ENCODE measurements around the gene VHLL.
"Not testable (repeated sequence)": the region's sequence is repeated elsewhere in the genome, so short reads cannot be mapped to it uniquely, and the experiment has no call there.

The VHLL gene

GRCh38 chr1:156298852-156299357, at the start of gene VHLL:
VHLL (minus strand) TSS chr1:156299307; CDS start chr1:156299189, 118 bp downstream.
- Histone ChIP-seq H4K20me1 (peaks cover 0 to 14% (median 0%) of the 10 kb centered on the region in 11 experiments; a peak in 4 of 22 replicates), H3K27me3 (no peaks in the 10 kb centered on the region), H3K36me3 (peaks cover 7 to 22% (median 14%) of the 10 kb centered on the region in 11 experiments), H3K4me2 (no peak within 1 kb of the TSS), H3K9ac (no peak within 1 kb of the TSS), H3K4me3 (no peak within 1 kb of the TSS), H3K9me3 (replicated peaks in 1 of 11) (no peaks in the 10 kb centered on the region), H3K27ac (no peak within 1 kb of the TSS), H3K4me1 (peaks cover 0 to 9% (median 0%) of the 10 kb centered on the region in 10 experiments; a peak in 5 of 20 replicates)
- no peak for TF ChIP-seq Cebpa-rat (IDR thresholded peaks at IDR 0.05)

GRCh38 chr1:156347331-156347730, 48.2 kb upstream of the VHLL start:
- Histone ChIP-seq H4K20me1 (no peaks in the 10 kb centered on the region), H3K27me3 (no peaks in the 10 kb centered on the region), H3K36me3 (no peaks in the 10 kb centered on the region), H3K4me2 (no peak overlapping the region), H3K9me3 (replicated peaks in 1 of 11) (no peaks in the 10 kb centered on the region), H3K27ac (no peak overlapping the region), H3K4me1 (peaks cover 0 to 4% (median 0%) of the 10 kb centered on the region in 10 experiments; a peak in 2 of 20 replicates), H3K4me3 (no peak overlapping the region), H3K9ac (no peak overlapping the region)
- no peak for TF ChIP-seq Cebpa-rat (IDR thresholded peaks at IDR 0.05)

- H3K4me3 ChIP-seq = no peak overlapping the region
- H4K20me1 ChIP-seq = no peaks in the 10 kb centered on the region
- no peak for TF ChIP-seq Cebpa-rat (IDR thresholded peaks at IDR 0.05)
- H3K27ac ChIP-seq = no peak overlapping the region
- H3K9ac ChIP-seq = no peak overlapping the region
- H3K4me1 ChIP-seq = peaks cover 0 to 4% (median 0%) of the 10 kb centered on the region in 10 experiments; a peak in 2 of 20 replicates
- no peaks in the 10 kb centered on the region for H3K36me3 ChIP-seq
- no peaks in the 10 kb centered on the region for H3K9me3 ChIP-seq (replicated peaks in 1 of 11)
- H3K4me2 ChIP-seq = no peak overlapping the region
- H3K27me3 ChIP-seq = no peaks in the 10 kb centered on the region
Measured at GRCh38 chr1:156346636-156347035, 47.5 kb upstream of the VHLL start.

GRCh38 chr1:156346035-156346434, 46.9 kb upstream of the VHLL start:
- not testable (repeated sequence) for H4K20me1 ChIP-seq; H3K27me3 ChIP-seq; H3K4me2 ChIP-seq; H3K4me1 ChIP-seq; H3K9me3 ChIP-seq (replicated peaks in 1 of 11); H3K36me3 ChIP-seq; H3K4me3 ChIP-seq; H3K9ac ChIP-seq; H3K27ac ChIP-seq

GRCh38 chr1:156344409-156344808, 45.3 kb upstream of the VHLL start:
- Histone ChIP-seq H3K9me3 (replicated peaks in 1 of 11) (no peaks in the 10 kb centered on the region), H3K4me2 (no peak overlapping the region)

GRCh38 chr1:156342166-156342955, 43.3 kb upstream of the VHLL start:
- no peak overlapping the region for H3K4me3 ChIP-seq
- H3K4me2 ChIP-seq = no peak overlapping the region
- no peaks in the 10 kb centered on the region for H3K27me3 ChIP-seq
- no peaks in the 10 kb centered on the region; a peak in 1 of 22 replicates for H3K36me3 ChIP-seq
- no peaks in the 10 kb centered on the region; a peak in 2 of 20 replicates for H3K4me1 ChIP-seq
- H3K9me3 ChIP-seq (replicated peaks in 1 of 11) = no peaks in the 10 kb centered on the region
- no peak overlapping the region for H3K9ac ChIP-seq
- peaks cover 0 to 2% (median 0%) of the 10 kb centered on the region in 11 experiments; a peak in 6 of 22 replicates for H4K20me1 ChIP-seq
- no peak overlapping the region for H3K27ac ChIP-seq
- no peak for TF ChIP-seq Cebpa-rat (IDR thresholded peaks at IDR 0.05)

More at GRCh38 chr1:156344409-156344808, 45.3 kb upstream of the VHLL start:
- Histone ChIP-seq H3K4me1 (no peaks in the 10 kb centered on the region; a peak in 1 of 20 replicates), H3K9ac (no peak overlapping the region), H3K27me3 (no peaks in the 10 kb centered on the region), H3K27ac (no peak overlapping the region), H3K36me3 (no peaks in the 10 kb centered on the region), H4K20me1 (no peaks in the 10 kb centered on the region), H3K4me3 (no peak overlapping the region)
- TF ChIP-seq Cebpa-rat (IDR thresholded peaks at IDR 0.05) = no peak

- Histone ChIP-seq H3K36me3 (peaks cover 25 to 40% (median 34%) of the 10 kb centered on the region in 11 experiments), H3K4me2 (peak within 1 kb of the TSS; percentile 89 to 98 (median 95)), H4K20me1 (peaks cover 26 to 41% (median 39%) of the 10 kb centered on the region in 11 experiments; a peak in 21 of 22 replicates), H3K27me3 (no peaks in the 10 kb centered on the region), H3K27ac (peak within 1 kb of the TSS; percentile 13 to 92 (median 83); a peak in 21 of 22 replicates), H3K9me3 (replicated peaks in 1 of 11) (no peaks in the 10 kb centered on the region), H3K4me3 (peak within 1 kb of the TSS; percentile 68 to 98 (median 89)), H3K9ac (peak within 1 kb of the TSS; percentile 82 to 93 (median 88)), H3K4me1 (peaks cover 18 to 26% (median 24%) of the 10 kb centered on the region in 10 experiments)
- no peak for TF ChIP-seq Cebpa-rat (IDR thresholded peaks at IDR 0.05)
Measured at GRCh38 chr1:156338180-156338976, 39.3 kb upstream of the VHLL start, which contains the start of the genes CCT3 and TSACC. CCT3 (minus strand) TSS chr1:156338292; CDS start chr1:156338184, 108 bp downstream. TSACC (plus strand) TSS chr1:156338526; CDS start chr1:156339758, 1,232 bp downstream.

- Histone ChIP-seq H3K4me3 (peak overlapping the region; percentile 68 to 98 (median 89)), H3K27me3 (no peaks in the 10 kb centered on the region), H3K4me1 (peaks cover 18 to 26% (median 24%) of the 10 kb centered on the region in 10 experiments), H3K4me2 (peak overlapping the region; percentile 89 to 98 (median 95)), H3K36me3 (peaks cover 31 to 45% (median 39%) of the 10 kb centered on the region in 11 experiments), H4K20me1 (peaks cover 26 to 46% (median 44%) of the 10 kb centered on the region in 11 experiments; a peak in 21 of 22 replicates), H3K9ac (peak overlapping the region; percentile 82 to 93 (median 88)), H3K27ac (peak overlapping the region; percentile 13 to 92 (median 83); a peak in 21 of 22 replicates), H3K9me3 (replicated peaks in 1 of 11) (no peaks in the 10 kb centered on the region)
- TF ChIP-seq Cebpa-rat (IDR thresholded peaks at IDR 0.05) = no peak
Measured at GRCh38 chr1:156337888-156338179, 38.7 kb upstream of the VHLL start.

Measured in BLaER1 treated with 17β-estradiol and CSF1 and Interleukin-3, amounts not matched to agents 10 nM and 100 nM (cell line).